Measurements from ENCODE around the gene SGPP1.
A peak's percentile ranks its signal among the peaks of the same experiment; 100 is the strongest.
"Not testable (repeated sequence)": the region's sequence is repeated elsewhere in the genome, so short reads cannot be mapped to it uniquely, and the experiment has no call there.

The SGPP1 gene

DNA sequence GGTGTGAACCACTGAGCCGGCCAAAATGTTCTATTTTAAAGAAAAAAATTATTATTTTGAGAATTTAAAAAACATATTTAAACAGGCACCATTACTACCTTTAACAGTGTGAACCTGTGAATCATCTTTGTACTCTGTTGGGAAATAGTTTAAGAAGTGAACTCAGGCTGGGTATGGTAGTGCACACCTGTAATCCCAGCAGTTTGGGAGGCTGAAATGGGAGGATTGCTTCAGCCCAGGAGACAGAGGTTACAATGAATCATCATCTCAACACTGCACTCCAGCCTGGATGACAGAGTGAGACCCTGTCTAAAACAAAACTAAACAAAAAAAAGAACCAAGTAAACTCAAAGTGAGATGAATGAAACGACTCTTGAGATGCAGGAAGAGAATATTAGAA lies 83.1 kb downstream of the SGPP1 start:
- DNase-seq (ENCODE audit: low read depth), result no peak
- H3K4me3 ChIP-seq (ENCODE audit: low read depth, low read length), result no peak overlapping the region
- in situ Hi-C loops (cut with HindIII; ENCODE audit: low sequenced_read_pairs), result no loop called here
- TF ChIP-seq, protein P1, sequence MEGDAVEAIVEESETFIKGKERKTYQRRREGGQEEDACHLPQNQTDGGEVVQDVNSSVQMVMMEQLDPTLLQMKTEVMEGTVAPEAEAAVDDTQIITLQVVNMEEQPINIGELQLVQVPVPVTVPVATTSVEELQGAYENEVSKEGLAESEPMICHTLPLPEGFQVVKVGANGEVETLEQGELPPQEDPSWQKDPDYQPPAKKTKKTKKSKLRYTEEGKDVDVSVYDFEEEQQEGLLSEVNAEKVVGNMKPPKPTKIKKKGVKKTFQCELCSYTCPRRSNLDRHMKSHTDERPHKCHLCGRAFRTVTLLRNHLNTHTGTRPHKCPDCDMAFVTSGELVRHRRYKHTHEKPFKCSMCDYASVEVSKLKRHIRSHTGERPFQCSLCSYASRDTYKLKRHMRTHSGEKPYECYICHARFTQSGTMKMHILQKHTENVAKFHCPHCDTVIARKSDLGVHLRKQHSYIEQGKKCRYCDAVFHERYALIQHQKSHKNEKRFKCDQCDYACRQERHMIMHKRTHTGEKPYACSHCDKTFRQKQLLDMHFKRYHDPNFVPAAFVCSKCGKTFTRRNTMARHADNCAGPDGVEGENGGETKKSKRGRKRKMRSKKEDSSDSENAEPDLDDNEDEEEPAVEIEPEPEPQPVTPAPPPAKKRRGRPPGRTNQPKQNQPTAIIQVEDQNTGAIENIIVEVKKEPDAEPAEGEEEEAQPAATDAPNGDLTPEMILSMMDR (IDR thresholded peaks at IDR 0.05; ENCODE audit: low read depth, low read length, missing control alignments), result no peak

DNA sequence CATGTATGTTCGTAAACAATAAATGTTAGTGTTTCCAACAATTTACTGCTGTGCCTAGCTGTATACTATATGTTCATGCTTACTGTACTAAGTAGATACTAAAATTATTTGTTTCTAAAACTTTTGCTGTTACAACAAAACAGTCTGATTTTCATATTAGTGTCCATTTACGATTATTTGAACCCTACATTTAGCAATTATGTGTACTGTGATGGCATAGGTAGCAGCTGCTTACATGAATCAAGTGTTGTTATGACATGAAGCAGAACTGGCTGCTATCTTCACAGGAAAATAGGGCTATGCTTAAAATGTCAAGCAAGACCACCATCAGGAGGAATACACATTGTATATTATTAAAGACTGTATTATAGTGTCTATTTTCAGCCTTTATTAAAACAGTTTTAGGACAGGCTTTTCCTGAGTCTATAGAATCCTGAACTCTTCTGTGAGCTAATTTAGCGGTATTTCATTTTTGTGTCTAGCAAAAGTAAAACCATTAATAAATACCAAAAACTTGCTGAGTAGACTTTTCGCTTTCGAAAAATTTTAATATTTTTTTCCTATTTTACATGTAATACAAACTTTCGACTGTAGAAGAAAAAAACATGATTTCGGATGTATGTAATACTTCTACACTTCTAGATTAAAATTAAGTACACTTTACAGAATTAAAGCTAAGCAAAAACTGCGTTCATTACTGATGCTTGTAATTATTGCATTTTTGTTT lies 85.0 kb downstream of the SGPP1 start:
- TF ChIP-seq, protein P1 (IDR thresholded peaks at IDR 0.05; ENCODE audit: low read depth, low read length, missing control alignments), result no peak
- peak overlapping the region; percentile 78 for H3K4me3 ChIP-seq (ENCODE audit: low read depth, low read length)
- DNase-seq (ENCODE audit: low read depth), result no peak
- in situ Hi-C loops (cut with HindIII; ENCODE audit: low sequenced_read_pairs), result no loop called here

DNA sequence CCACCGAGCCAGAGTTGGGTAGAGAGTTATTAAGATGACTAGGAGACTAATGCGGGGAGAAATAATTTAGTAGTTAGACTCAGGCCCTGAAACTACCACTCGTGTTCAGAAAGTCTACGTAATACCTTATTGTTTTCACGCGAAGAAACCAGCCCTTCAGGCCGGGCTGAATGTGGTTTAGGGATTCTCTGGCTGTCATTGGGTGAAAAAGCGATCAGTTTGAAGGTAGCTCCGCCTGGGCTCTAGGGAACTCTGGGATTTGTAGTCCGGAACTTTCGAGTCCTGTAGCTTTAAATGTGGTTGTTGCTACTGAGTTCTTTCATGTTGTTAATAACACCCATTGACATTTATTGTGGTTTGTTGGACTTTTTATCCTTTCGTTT lies 85.6 kb downstream of the SGPP1 start:
- DNase-seq (ENCODE audit: low read depth), result peak; percentile 94
- peak overlapping the region; percentile 78 for H3K4me3 ChIP-seq (ENCODE audit: low read depth, low read length)
- TF ChIP-seq, protein P1 (IDR thresholded peaks at IDR 0.05; ENCODE audit: low read depth, low read length, missing control alignments), result no peak
- in situ Hi-C loops (cut with HindIII; ENCODE audit: low sequenced_read_pairs), result no loop called here

DNA sequence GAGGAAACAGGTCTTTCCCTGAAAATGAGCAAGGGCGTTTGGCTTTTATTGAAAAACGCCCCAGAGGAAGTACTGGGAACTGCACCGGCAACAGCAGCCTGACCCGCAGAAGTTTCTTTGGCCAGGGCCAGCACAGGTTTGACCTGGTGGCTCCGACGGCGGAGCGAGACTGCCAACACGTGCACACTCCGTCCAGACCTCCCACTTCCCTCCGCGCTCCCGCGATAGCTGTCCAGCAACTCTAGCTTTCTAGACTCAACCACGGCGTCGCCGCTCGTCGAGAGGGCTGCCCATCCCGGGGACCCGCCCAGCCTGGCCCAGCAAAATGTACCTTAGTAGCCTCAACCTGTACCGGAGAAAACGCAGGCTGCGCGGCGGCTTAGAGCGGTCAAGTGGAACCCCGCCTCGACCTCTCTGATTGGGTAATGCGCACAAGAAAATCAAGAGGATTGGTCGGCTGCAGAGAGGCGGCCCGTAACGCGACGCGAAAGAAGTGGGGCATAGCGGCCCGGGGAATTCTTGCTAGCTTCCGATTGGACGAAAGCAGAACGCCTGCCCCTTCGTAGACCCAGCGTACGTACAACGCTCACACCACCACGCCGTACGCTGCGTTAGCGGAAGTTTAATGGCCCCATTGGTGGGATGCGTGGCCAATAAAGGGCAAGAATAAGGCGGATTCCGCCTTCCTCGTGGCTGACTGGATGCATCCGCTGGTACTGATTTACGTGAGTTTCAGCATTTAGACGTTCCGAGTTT lies 86.2 kb downstream of the SGPP1 start, which contains the start of gene WDR89:
Gene WDR89, minus strand, starts transcription at position 399 of the 756 bp plus-strand sequence. CDS start 41,929 bp downstream, outside the sequence.
- in situ Hi-C loops (cut with HindIII; ENCODE audit: low sequenced_read_pairs), result no loop called here
- TF ChIP-seq, protein P1 (IDR thresholded peaks at IDR 0.05; ENCODE audit: low read depth, low read length, missing control alignments), result peak; percentile 80
- peak within 1 kb of the TSS; percentile 78 for H3K4me3 ChIP-seq (ENCODE audit: low read depth, low read length)
- peak; percentile 99 for DNase-seq (ENCODE audit: low read depth)

DNA sequence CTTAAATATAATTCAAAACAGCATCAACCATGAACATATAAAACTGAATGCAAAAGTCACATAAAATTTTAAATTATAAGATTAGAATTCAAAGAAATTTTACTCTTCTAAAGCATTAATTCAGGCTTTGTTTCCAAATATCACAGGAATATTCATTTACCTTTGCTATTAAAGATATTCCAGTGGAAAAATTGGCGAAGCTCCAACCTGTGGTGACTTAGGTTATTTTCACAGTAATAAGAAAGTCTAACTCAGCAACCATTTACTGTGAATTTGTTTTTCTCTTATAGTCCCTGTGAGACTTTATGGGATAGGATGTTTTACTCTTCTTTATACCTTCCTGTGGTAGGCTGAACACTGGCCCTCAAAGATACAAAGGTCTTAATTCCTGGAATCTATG lies 89.4 kb downstream of the SGPP1 start:
- TF ChIP-seq, protein P1 (IDR thresholded peaks at IDR 0.05; ENCODE audit: low read depth, low read length, missing control alignments), result no peak
- in situ Hi-C loops (cut with HindIII; ENCODE audit: low sequenced_read_pairs), result no loop called here
- no peak overlapping the region for H3K4me3 ChIP-seq (ENCODE audit: low read depth, low read length)
- no peak for DNase-seq (ENCODE audit: low read depth)

DNA sequence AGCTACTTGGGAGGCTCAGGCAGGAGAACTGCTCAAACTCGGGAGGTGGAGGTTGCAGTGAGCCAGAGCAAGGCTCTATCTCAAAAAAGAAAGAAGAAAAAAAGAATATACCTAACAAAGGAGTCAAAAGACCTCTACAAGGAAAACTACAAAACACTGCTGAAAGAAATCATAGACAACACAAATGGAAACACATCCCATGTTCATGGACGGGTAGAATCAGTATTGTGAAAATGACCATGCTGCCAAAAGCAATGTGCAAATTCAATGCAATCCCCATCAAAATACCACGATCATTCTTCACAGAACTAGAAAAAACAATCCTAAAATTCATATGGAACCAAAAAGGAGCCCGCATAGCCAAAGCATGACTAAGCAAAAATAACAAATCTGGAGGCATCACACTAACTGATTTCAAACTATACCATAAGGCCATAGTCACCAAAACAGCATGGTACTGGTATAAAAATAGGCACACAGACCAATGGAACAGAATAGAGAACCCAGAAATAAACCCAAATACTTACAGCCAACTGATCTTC lies 91.7 kb downstream of the SGPP1 start:
- DNase-seq (ENCODE audit: low read depth); H3K4me3 ChIP-seq (ENCODE audit: low read depth, low read length); in situ Hi-C loops (cut with HindIII; ENCODE audit: low sequenced_read_pairs): not testable (repeated sequence)
